ENCODE measurements around the gene MRPL48.
"Not testable (repeated sequence)": the region's sequence is repeated elsewhere in the genome, so short reads cannot be mapped to it uniquely, and the experiment has no call there.

The MRPL48 gene

GRCh38 chr11:73839123-73839457, 51.4 kb downstream of the MRPL48 start:
- no peak for DNase-seq (ENCODE audit: low read depth)

GRCh38 chr11:73851046-73851764, 63.5 kb downstream of the MRPL48 start:
- DNase-seq (ENCODE audit: low read depth): no peak

- DNase-seq (ENCODE audit: low read depth): no peak
These were observed 64.4 kb downstream of the MRPL48 start for GRCh38 chr11:73852049-73852448.

GRCh38 chr11:73854680-73855079, 67.0 kb downstream of the MRPL48 start:
- peak; percentile 11 for DNase-seq (ENCODE audit: low read depth)

GRCh38 chr11:73856031-73856567, 68.4 kb downstream of the MRPL48 start:
- no peak for DNase-seq (ENCODE audit: low read depth)

GRCh38 chr11:73859671-73860070, 72.0 kb downstream of the MRPL48 start:
- DNase-seq (ENCODE audit: low read depth): no peak

GRCh38 chr11:73860202-73860601, 72.5 kb downstream of the MRPL48 start:
- DNase-seq (ENCODE audit: low read depth): no peak

GRCh38 chr11:73862986-73863385, 75.3 kb downstream of the MRPL48 start:
- no peak for DNase-seq (ENCODE audit: low read depth)

- DNase-seq (ENCODE audit: low read depth): peak; percentile 26
These were observed 78.5 kb downstream of the MRPL48 start for GRCh38 chr11:73866095-73866579.

GRCh38 chr11:73866586-73866996, 78.9 kb downstream of the MRPL48 start:
- DNase-seq (ENCODE audit: low read depth): peak; percentile 92

- DNase-seq (ENCODE audit: low read depth): peak; percentile 17
These were observed 81.8 kb downstream of the MRPL48 start for GRCh38 chr11:73869332-73869949.

- no peak for DNase-seq (ENCODE audit: low read depth)
These were observed 82.6 kb downstream of the MRPL48 start for GRCh38 chr11:73870261-73870660.

GRCh38 chr11:73872749-73873357, 85.2 kb downstream of the MRPL48 start:
- no peak for DNase-seq (ENCODE audit: low read depth)

- DNase-seq (ENCODE audit: low read depth): no peak
These were observed 87.7 kb downstream of the MRPL48 start for GRCh38 chr11:73875380-73875779.

- DNase-seq (ENCODE audit: low read depth): peak; percentile 15
These were observed 88.2 kb downstream of the MRPL48 start for GRCh38 chr11:73875840-73876239.

GRCh38 chr11:73876424-73877310, 89.0 kb downstream of the MRPL48 start, which contains the start of the genes COA4 and PAAF1:
Gene COA4 (minus strand): TSS chr11:73876846. CDS start chr11:73873378, 3,468 bp downstream.
Gene PAAF1 (plus strand): TSS chr11:73876999. CDS start chr11:73877022, 23 bp downstream.
- peak; percentile 99 for DNase-seq (ENCODE audit: low read depth)

- no peak for DNase-seq (ENCODE audit: low read depth)
These were observed 91.1 kb downstream of the MRPL48 start for GRCh38 chr11:73878771-73879170.

- DNase-seq (ENCODE audit: low read depth): not testable (repeated sequence)
These were observed 92.8 kb downstream of the MRPL48 start for GRCh38 chr11:73880449-73880848.

- no peak for DNase-seq (ENCODE audit: low read depth)
These were observed 96.2 kb downstream of the MRPL48 start for GRCh38 chr11:73883856-73884255.

- DNase-seq (ENCODE audit: low read depth): no peak
These were observed 100.6 kb downstream of the MRPL48 start for GRCh38 chr11:73888244-73888643.

- peak; percentile 4 for DNase-seq (ENCODE audit: low read depth)
These were observed 101.3 kb downstream of the MRPL48 start for GRCh38 chr11:73889019-73889418.

GRCh38 chr11:73889536-73889935, 101.9 kb downstream of the MRPL48 start:
- no peak for DNase-seq (ENCODE audit: low read depth)

Data from ELR (cell line).